OCI-LY3 (cell line): ENCODE data around the gene PRDM5.

Experiments
- H2AFZ ChIP-seq: fragments of 200-600, 300-600 bp; shearing (Covaris generic); 2 replicates; pipeline ENCODE4 v1.6.0; 2014; ENCODE audit warnings: antibody characterized with exemption, low read depth, low read length
- H3K27ac ChIP-seq: fragments of 200-600, 300-600 bp; sonication (generic); 2 replicates; pipeline ENCODE4 v1.5.1; 2014; ENCODE audit warnings: mild to moderate bottlenecking, low read length, moderate library complexity, mixed read lengths
- H3K27me3 ChIP-seq: fragments of 200-600, 300-600 bp; sonication (generic); 2 replicates; pipeline ENCODE4 v1.6.1; 2014; ENCODE audit warnings: low read depth, low read length, mixed read lengths
- H3K36me3 ChIP-seq: fragments of 200-600, 300-600 bp; sonication (generic); replicated peaks from 2 replicates; pipeline ENCODE3; 2014; ENCODE audit warnings: low read depth, low read length, mixed read lengths
- H3K4me1 ChIP-seq: fragments of 300-600, 200-600 bp; sonication (generic); 2 replicates; pipeline ENCODE4 v1.6.1; 2014; ENCODE audit warnings: low read length, mixed read lengths
- H3K4me2 ChIP-seq: fragments of 200-600, 300-600 bp; sonication (generic); 2 replicates; pipeline ENCODE4 v1.6.1; 2014; ENCODE audit warnings: low read length, mixed read lengths
- H3K4me3 ChIP-seq: fragments of 300-600, 200-600 bp; sonication (generic); 2 replicates; pipeline ENCODE4 v1.5.1; 2014; ENCODE audit warnings: antibody characterized with exemption, mild to moderate bottlenecking, low read length, moderate library complexity
- H3K79me2 ChIP-seq: fragments of 300-600, 200-600 bp; shearing (Covaris generic); 2 replicates; pipeline ENCODE4 v1.6.1; 2014; ENCODE audit warnings: mild to moderate bottlenecking, low read length, mixed read lengths
- H3K9ac ChIP-seq: fragments of 300-600, 200-600 bp; shearing (Covaris generic); 2 replicates; pipeline ENCODE4 v1.6.0; 2014; ENCODE audit warnings: mild to moderate bottlenecking, low read length, moderate library complexity
- H3K9me3 ChIP-seq: fragments of 200-600, 300-600 bp; shearing (Covaris generic); 2 replicates; pipeline ENCODE4 v1.6.1; 2014; ENCODE audit warnings: low read length, mixed read lengths; ENCODE audit not compliant: insufficient read depth
- H4K20me1 ChIP-seq: fragments of 200-600, 300-600 bp; sonication (generic); 2 replicates; pipeline ENCODE4 v1.6.1; 2016; ENCODE audit warnings: low read length, mixed read lengths; ENCODE audit not compliant: insufficient read depth
- CTCF ChIP-seq: fragments of 200-600, 300-600 bp; sonication (generic); IDR thresholded peaks from 2 replicates; pipeline ENCODE4 v1.5.1; 2014; ENCODE audit warnings: antibody characterized with exemption, low read length, low read depth
- EZH2phosphoT487 ChIP-seq: fragments of 200-600 bp; shearing (Covaris generic); IDR thresholded peaks from 2 replicates; pipeline ENCODE4 v1.6.1; 2018; ENCODE audit warnings: antibody characterized with exemption, mixed run types, low read depth

Gene PRDM5

GRCh38 chr4:120685756-120686278 is 236.7 kb downstream of the PRDM5 start:
- H3K4me3 ChIP-seq: no peak overlapping the region
- H4K20me1 ChIP-seq: no peaks in the 10 kb centered on the region
- no peak overlapping the region for H3K4me2 ChIP-seq
- no peak overlapping the region for H2AFZ ChIP-seq
- no peaks in the 10 kb centered on the region for H3K27me3 ChIP-seq
- TF ChIP-seq CTCF (no peak), EZH2phosphoT487 (no peak)
- no peaks in the 10 kb centered on the region for H3K9me3 ChIP-seq
- H3K27ac ChIP-seq: no peak overlapping the region
- no peak overlapping the region for H3K9ac ChIP-seq
- no peaks in the 10 kb centered on the region for H3K79me2 ChIP-seq
- H3K4me1 ChIP-seq: no peaks in the 10 kb centered on the region
- H3K36me3 ChIP-seq: no peaks in the 10 kb centered on the region

GRCh38 chr4:120683897-120684540 is 238.5 kb downstream of the PRDM5 start:
- H3K4me1 ChIP-seq: no peaks in the 10 kb centered on the region
- H3K27ac ChIP-seq: no peak overlapping the region
- no peak overlapping the region for H3K4me2 ChIP-seq
- no peaks in the 10 kb centered on the region for H3K36me3 ChIP-seq
- H3K9me3 ChIP-seq: no peaks in the 10 kb centered on the region
- TF ChIP-seq EZH2phosphoT487 (no peak), CTCF (no peak)
- no peaks in the 10 kb centered on the region for H3K79me2 ChIP-seq
- H4K20me1 ChIP-seq: no peaks in the 10 kb centered on the region
- no peaks in the 10 kb centered on the region for H3K27me3 ChIP-seq
- H2AFZ ChIP-seq: no peak overlapping the region
- H3K4me3 ChIP-seq: no peak overlapping the region
- no peak overlapping the region for H3K9ac ChIP-seq

GRCh38 chr4:120682981-120683380 is 239.5 kb downstream of the PRDM5 start:
- Histone ChIP-seq H2AFZ (no peak overlapping the region), H3K27me3 (no peaks in the 10 kb centered on the region), H3K27ac (no peak overlapping the region), H3K79me2 (no peaks in the 10 kb centered on the region), H3K9me3 (no peaks in the 10 kb centered on the region), H3K4me2 (no peak overlapping the region), H3K36me3 (no peaks in the 10 kb centered on the region), H4K20me1 (no peaks in the 10 kb centered on the region), H3K4me1 (no peaks in the 10 kb centered on the region), H3K9ac (no peak overlapping the region), H3K4me3 (no peak overlapping the region)
- TF ChIP-seq CTCF (no peak), EZH2phosphoT487 (no peak)

- no peaks in the 10 kb centered on the region for H3K4me1 ChIP-seq
- no peaks in the 10 kb centered on the region for H3K27me3 ChIP-seq
- H3K9ac ChIP-seq: no peak overlapping the region
- H3K36me3 ChIP-seq: no peaks in the 10 kb centered on the region
- TF ChIP-seq EZH2phosphoT487 (no peak), CTCF (no peak)
- H2AFZ ChIP-seq: no peak overlapping the region
- H3K9me3 ChIP-seq: no peaks in the 10 kb centered on the region
- H4K20me1 ChIP-seq: no peaks in the 10 kb centered on the region
- no peak overlapping the region for H3K27ac ChIP-seq
- no peak overlapping the region for H3K4me3 ChIP-seq
- H3K4me2 ChIP-seq: no peak overlapping the region
- H3K79me2 ChIP-seq: no peaks in the 10 kb centered on the region
These were observed 241.8 kb downstream of the PRDM5 start for GRCh38 chr4:120680647-120681228.
